Colonic mucosa (tissue), 4 donors: Measurements from ENCODE around the gene DENND5B. TPM values are rescaled to one million over a fixed set of nuclear protein-coding genes. Genes with fewer than 3 reads are reported as not detected.

Experiments used
- DNase-seq: peaks from one replicate; pipeline ENCODE4 v3.0.0-alpha.2; 2020
- H3K27ac ChIP-seq: fragments of 200-600 bp; one replicate; pipeline ENCODE4 v1.8.0; 2021
- H3K27me3 ChIP-seq: fragments of 200-600 bp; one replicate; pipeline ENCODE4 v1.8.0; 2021
- H3K36me3 ChIP-seq: fragments of 200-600 bp; one replicate; pipeline ENCODE4 v1.8.0; 2021
- H3K4me1 ChIP-seq: fragments of 200-600 bp; one replicate; pipeline ENCODE4 v1.8.0; 2021; ENCODE audit warnings: mild to moderate bottlenecking
- H3K4me3 ChIP-seq: fragments of 200-600 bp; one replicate; pipeline ENCODE4 v1.8.0; 2021
- H3K9ac ChIP-seq, 2 donors: one replicate each; pipeline ENCODE4 v1.7.0; 2013; ENCODE audit warnings: control low read depth in 2 of 2, low read depth in 2 of 2, low read length in 2 of 2
- H3K9me3 ChIP-seq: fragments of 200-600 bp; one replicate; pipeline ENCODE4 v1.8.0; 2021
- CTCF ChIP-seq: fragments of 200-600 bp; IDR thresholded peaks from one replicate; pipeline ENCODE4 v1.8.0; 2022; ENCODE audit warnings: antibody characterized with exemption, mild to moderate bottlenecking
- intact Hi-C: fragments of 100-400 bp; cut with DNase I; formaldehyde crosslinking; loops from one replicate; pipeline ENCODE4 v1.14.1; 2022
- total RNA-seq, 2 donors: library from RNA; stranded (reverse); fragmentation: NEBNext Ultra II Directional in 1 of 2; extraction: Animal tissue kit (Norgen Biotek cat#: 25700) in 1 of 2; gene quantifications; one replicate each; pipeline ENCODE4 v1.2.1, GENCODE V29; 2021
- donor health status: healthy.
- donor health status: DM: no; HTN: no; CAD: no.
- donor health status: DM: no; HTN: no; CAD: no.

The DENND5B gene
- total RNA-seq, 2 donors from 2014 or later, result 3.9 to 11.8 TPM

GRCh38 chr12:31522607-31523006 lies 68.3 kb downstream of the DENND5B start:
- H3K9me3 ChIP-seq, result no peaks in the 10 kb centered on the region
- H3K9ac ChIP-seq, result no peak overlapping the region
- H3K27ac ChIP-seq, result no peak overlapping the region
- no peak overlapping the region for H3K4me3 ChIP-seq
- H3K27me3 ChIP-seq, result no peaks in the 10 kb centered on the region
- TF ChIP-seq CTCF, result no peak
- no peaks in the 10 kb centered on the region for H3K36me3 ChIP-seq
- intact Hi-C loops, result no loop called here
- DNase-seq, result no peak
- peaks cover 3% of the 10 kb centered on the region for H3K4me1 ChIP-seq

- Histone ChIP-seq H3K9ac (no peak overlapping the region), H3K27me3 (no peaks in the 10 kb centered on the region), H3K9me3 (no peaks in the 10 kb centered on the region), H3K4me1 (peaks cover 3% of the 10 kb centered on the region), H3K36me3 (no peaks in the 10 kb centered on the region), H3K27ac (no peak overlapping the region), H3K4me3 (no peak overlapping the region)
- TF ChIP-seq CTCF, result no peak
- intact Hi-C loops, result no loop called here
- DNase-seq, result no peak
Observed at GRCh38 chr12:31521964-31522363, 69.0 kb downstream of the DENND5B start.

- Histone ChIP-seq H3K4me3 (no peak overlapping the region), H3K27me3 (no peaks in the 10 kb centered on the region), H3K9me3 (no peaks in the 10 kb centered on the region), H3K9ac (no peak overlapping the region), H3K4me1 (peaks cover 3% of the 10 kb centered on the region), H3K36me3 (no peaks in the 10 kb centered on the region), H3K27ac (no peak overlapping the region)
- TF ChIP-seq CTCF, result no peak
- no peak for DNase-seq
- intact Hi-C loops, result no loop called here
Observed at GRCh38 chr12:31519511-31519910, 71.4 kb downstream of the DENND5B start.

- no peak overlapping the region for H3K4me3 ChIP-seq
- peaks cover 3% of the 10 kb centered on the region for H3K4me1 ChIP-seq
- intact Hi-C loops, result no loop called here
- no peaks in the 10 kb centered on the region for H3K9me3 ChIP-seq
- H3K9ac ChIP-seq, result no peak overlapping the region
- no peaks in the 10 kb centered on the region for H3K27me3 ChIP-seq
- TF ChIP-seq CTCF, result no peak
- H3K27ac ChIP-seq, result no peak overlapping the region
- no peak for DNase-seq
- no peaks in the 10 kb centered on the region for H3K36me3 ChIP-seq
Observed at GRCh38 chr12:31518680-31519227, 72.2 kb downstream of the DENND5B start.

DNA sequence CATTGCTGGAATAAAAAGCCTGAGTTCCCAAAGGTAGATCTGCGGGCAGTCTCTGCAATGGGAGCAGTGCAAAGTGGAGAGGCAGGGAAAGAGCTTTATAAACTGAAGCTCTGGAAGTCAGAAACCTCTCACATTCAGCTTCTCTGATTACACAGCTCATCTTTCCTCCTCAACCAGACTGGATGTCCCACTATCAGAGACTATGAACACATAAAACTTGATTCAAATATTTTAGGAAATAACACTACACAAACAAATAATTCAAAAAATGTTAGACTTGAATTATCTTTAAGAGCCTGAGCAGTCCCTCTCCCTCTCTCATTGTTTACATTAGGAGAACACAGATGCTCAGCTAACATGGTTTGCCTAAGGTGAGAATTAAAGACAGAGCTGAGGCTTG lies 72.9 kb downstream of the DENND5B start:
- Histone ChIP-seq H3K36me3 (no peaks in the 10 kb centered on the region), H3K9me3 (no peaks in the 10 kb centered on the region), H3K27ac (no peak overlapping the region), H3K9ac (no peak overlapping the region), H3K4me1 (peaks cover 3% of the 10 kb centered on the region), H3K4me3 (no peak overlapping the region), H3K27me3 (no peaks in the 10 kb centered on the region)
- intact Hi-C loops, result no loop called here
- no peak for TF ChIP-seq CTCF
- DNase-seq, result no peak
